ENCODE measurements around the gene IL12RB2. TPM values are rescaled to one million over a fixed set of nuclear protein-coding genes. Genes with fewer than 3 reads are reported as not detected.

Gene IL12RB2
- total and polyA plus RNA-seq, 2 of the 13 experiments (the other 11 are each of a cell fraction or from before 2014, with no cell fraction given), result not detected

- DNase-seq (ENCODE audit: low spot score) (peak; percentile 24), FAIRE-seq (peak; percentile 59), ATAC-seq (peak; percentile 90)
- intact Hi-C loops (cut with micrococcal nuclease; ENCODE audit: unreplicated experiment) (loop anchor here (1.0 to 5.0 kb wide), 3 partner anchors 141 to 414 kb away; no protein-coding TSS in a partner anchor), in situ Hi-C loops (cut with HindIII; ENCODE audit: extremely low pct_ligation_motif_present, low pct_unique_long_range_greater_than_20kb) (loop anchor here (5.0 kb wide), 1 partner anchor 154 kb away; no protein-coding TSS in a partner anchor)
- Histone ChIP-seq H3K79me2 (ENCODE audit: insufficient read depth, low read length) (no peaks in the 10 kb centered on the region), H3K9ac (ENCODE audit: insufficient read depth, low read depth, low read length) (no peak overlapping the region), H3K4me3 (replicated peaks in 1 of 3; ENCODE audit: insufficient read depth in 1 of 3, low read depth in 2 of 3, low read length in 3 of 3) (no peak overlapping the region), H3K4me2 (ENCODE audit: low read depth, low read length) (no peak overlapping the region), H3K27me3 (ENCODE audit: control insufficient read depth in 1 of 2, insufficient read depth in 2 of 2, low read length in 2 of 2) (no peaks in the 10 kb centered on the region), H3K27ac (ENCODE audit: extremely low read length, insufficient read depth, low read length) (no peak overlapping the region), H4K20me1 (ENCODE audit: insufficient read depth, low read length) (no peaks in the 10 kb centered on the region), H3K36me3 (replicated peaks in 1 of 2; ENCODE audit: control insufficient read depth in 1 of 2, insufficient read depth in 2 of 2, low read length in 2 of 2) (no peaks in the 10 kb centered on the region), H2AFZ (ENCODE audit: low read length) (no peak overlapping the region), H3K9me3 (ENCODE audit: low read length) (no peaks in the 10 kb centered on the region), H3K4me1 (ENCODE audit: insufficient read depth, low read length) (no peaks in the 10 kb centered on the region)
- TF ChIP-seq SMC3 (IDR thresholded peaks at IDR 0.05; ENCODE audit: low read length) (peak; percentile 82), HNF4A (CRISPR knock-in tag; IDR thresholded peaks at IDR 0.05) (no peak), STAG1 (CRISPR knock-in tag; IDR thresholded peaks at IDR 0.05) (peak; percentile 78), RAD21 (CRISPR knock-in tag; IDR thresholded peaks at IDR 0.05) (peak; percentile 45; the same call in 1 of the 2 replicates), CBX2 (IDR thresholded peaks at IDR 0.05; ENCODE audit: low read depth, low read length) (no peak), CBX2 (CRISPR knock-in tag; IDR thresholded peaks at IDR 0.05; ENCODE audit: low read depth) (no peak), CTCF (CRISPR knock-in tag; IDR thresholded peaks at IDR 0.05) (peak; percentile 79), HMG20A (CRISPR knock-in tag; IDR thresholded peaks at IDR 0.05; ENCODE audit: borderline replicate concordance) (no peak), HNF1B (CRISPR knock-in tag; IDR thresholded peaks at IDR 0.05) (no peak)
- TF ChIP-seq, protein P1, sequence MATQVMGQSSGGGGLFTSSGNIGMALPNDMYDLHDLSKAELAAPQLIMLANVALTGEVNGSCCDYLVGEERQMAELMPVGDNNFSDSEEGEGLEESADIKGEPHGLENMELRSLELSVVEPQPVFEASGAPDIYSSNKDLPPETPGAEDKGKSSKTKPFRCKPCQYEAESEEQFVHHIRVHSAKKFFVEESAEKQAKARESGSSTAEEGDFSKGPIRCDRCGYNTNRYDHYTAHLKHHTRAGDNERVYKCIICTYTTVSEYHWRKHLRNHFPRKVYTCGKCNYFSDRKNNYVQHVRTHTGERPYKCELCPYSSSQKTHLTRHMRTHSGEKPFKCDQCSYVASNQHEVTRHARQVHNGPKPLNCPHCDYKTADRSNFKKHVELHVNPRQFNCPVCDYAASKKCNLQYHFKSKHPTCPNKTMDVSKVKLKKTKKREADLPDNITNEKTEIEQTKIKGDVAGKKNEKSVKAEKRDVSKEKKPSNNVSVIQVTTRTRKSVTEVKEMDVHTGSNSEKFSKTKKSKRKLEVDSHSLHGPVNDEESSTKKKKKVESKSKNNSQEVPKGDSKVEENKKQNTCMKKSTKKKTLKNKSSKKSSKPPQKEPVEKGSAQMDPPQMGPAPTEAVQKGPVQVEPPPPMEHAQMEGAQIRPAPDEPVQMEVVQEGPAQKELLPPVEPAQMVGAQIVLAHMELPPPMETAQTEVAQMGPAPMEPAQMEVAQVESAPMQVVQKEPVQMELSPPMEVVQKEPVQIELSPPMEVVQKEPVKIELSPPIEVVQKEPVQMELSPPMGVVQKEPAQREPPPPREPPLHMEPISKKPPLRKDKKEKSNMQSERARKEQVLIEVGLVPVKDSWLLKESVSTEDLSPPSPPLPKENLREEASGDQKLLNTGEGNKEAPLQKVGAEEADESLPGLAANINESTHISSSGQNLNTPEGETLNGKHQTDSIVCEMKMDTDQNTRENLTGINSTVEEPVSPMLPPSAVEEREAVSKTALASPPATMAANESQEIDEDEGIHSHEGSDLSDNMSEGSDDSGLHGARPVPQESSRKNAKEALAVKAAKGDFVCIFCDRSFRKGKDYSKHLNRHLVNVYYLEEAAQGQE (IDR thresholded peaks at IDR 0.05; ENCODE audit: borderline replicate concordance in 1 of 2, low read depth in 1 of 2, low read length in 2 of 2), result no peak
- TF ChIP-seq, protein P2, sequence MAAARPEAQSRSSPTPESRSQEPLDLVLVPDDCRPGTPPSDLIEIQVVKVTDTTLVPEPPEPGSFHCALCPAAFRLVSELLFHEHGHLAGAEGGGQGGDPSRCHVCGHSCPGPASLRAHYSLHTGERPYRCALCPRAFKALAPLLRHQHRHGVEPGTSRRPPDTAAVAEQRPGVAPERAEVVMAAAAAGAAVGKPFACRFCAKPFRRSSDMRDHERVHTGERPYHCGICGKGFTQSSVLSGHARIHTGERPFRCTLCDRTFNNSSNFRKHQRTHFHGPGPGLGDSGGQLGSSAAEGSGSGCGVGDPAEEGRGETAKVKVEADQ (CRISPR knock-in tag; IDR thresholded peaks at IDR 0.05; ENCODE audit: borderline replicate concordance), result 0 out of 2 replicates have a peak, but pooled peaks have one; percentile 29
- CTCF ChIA-PET (ENCODE audit: low intra/inter-chr PET ratio, low total read pairs), result interaction anchor here (1.6 to 4.5 kb wide), 2 partner anchors 142 to 153 kb away, joined by 7 to 42 read pairs; no protein-coding TSS in a partner anchor
- 31% methylated on average over 12 of the region's 12 CpGs for WGBS (ENCODE audit: low lambda C conversion rate)
- POLR2A ChIA-PET, result no interaction called here
- BruUV-seq (replicated peaks), result no TSS peak
Observed at GRCh38 chr1:67347688-67348472, 40.2 kb downstream of the IL12RB2 start.
